ENCODE data around the gene ALDH1L2.
A peak's percentile ranks its signal among the peaks of the same experiment; 100 is the strongest.

ALDH1L2 gene

DNA sequence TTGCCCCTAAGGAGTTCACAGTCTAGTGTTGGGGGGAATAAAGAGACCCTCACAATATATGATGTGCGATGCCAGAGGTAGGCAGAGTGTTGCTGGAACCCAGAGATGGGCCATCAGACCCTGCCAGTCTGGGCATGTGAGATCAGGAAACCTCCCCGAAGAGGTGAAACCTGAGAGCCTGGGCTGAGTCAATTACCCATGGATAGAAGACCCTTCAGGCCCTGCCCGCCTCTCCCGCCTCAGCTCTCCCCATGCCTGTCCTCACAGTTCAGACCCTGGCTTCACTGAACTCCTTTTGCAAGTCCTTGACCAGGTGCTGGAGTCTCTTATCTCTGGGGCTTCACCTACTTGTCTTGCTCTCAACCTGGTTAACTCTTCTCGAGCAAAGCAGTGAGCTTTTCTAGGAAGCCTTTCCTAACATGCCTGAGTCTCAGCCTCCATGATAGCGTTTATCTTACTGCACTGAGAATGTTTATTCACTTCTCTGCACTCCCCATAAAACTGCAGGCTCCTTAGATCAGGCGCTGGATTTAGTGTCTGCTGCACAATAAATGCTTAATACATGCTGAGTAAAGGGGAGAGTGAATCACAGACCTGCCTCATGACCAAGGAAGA is 19.6 kb downstream of the ALDH1L2 start:
- TF ChIP-seq MAX (IDR thresholded peaks at IDR 0.05), result no peak
- TF ChIP-seq CEBPB (IDR thresholded peaks at IDR 0.05), result no peak
- TF ChIP-seq NFIC (IDR thresholded peaks at IDR 0.05), result no peak
- TF ChIP-seq TAF1 (IDR thresholded peaks at IDR 0.05; ENCODE audit: low read depth), result no peak
- no peak for TF ChIP-seq ZBTB7A (IDR thresholded peaks at IDR 0.05; ENCODE audit: low read depth)
- TF ChIP-seq TCF12 (IDR thresholded peaks at IDR 0.05; ENCODE audit: low read depth), result no peak
- TF ChIP-seq EP300 (IDR thresholded peaks at IDR 0.05; ENCODE audit: borderline replicate concordance), result no peak

DNA sequence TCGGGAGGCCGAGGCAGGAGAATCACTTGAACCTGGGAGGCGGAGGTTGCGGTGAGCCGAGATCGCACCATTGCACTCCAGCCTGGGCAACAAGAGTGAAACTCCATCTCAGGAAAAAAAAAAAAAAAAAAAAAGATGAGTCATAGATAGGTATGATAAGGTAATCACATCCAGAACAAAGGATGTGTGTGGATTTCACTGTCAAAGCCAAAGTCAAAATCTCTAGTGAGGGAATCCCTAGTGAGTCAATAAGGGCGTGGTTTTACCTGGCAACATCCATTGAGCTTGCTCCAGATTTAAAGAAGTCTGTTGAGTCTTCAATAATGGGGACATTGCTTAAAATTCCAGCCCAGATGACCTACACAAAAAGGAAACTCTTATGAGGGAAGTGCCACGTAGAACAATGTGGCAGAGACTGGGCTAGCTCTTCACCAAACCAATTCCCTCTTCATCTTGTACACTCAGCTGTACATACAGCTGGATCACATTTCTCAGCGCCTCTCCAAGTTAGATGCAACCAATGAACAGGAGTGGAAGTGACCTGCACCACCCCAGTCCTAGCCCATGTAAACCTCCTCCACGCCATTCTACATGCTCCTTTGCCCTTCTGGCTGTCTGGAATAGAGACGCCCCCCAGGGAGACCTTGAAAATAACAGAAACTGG is 23.4 kb downstream of the ALDH1L2 start:
- TF ChIP-seq MAX (IDR thresholded peaks at IDR 0.05) (no peak), NFIC (IDR thresholded peaks at IDR 0.05) (no peak), YY1 (IDR thresholded peaks at IDR 0.05; ENCODE audit: low read depth) (no peak), FOXM1 (IDR thresholded peaks at IDR 0.05; ENCODE audit: borderline replicate concordance, low read depth) (no peak), TEAD4 (IDR thresholded peaks at IDR 0.05) (no peak), TAF1 (IDR thresholded peaks at IDR 0.05; ENCODE audit: low read depth) (no peak), EP300 (IDR thresholded peaks at IDR 0.05; ENCODE audit: borderline replicate concordance) (no peak), REST (IDR thresholded peaks at IDR 0.05; ENCODE audit: low read depth) (no peak), ZBTB7A (IDR thresholded peaks at IDR 0.05; ENCODE audit: low read depth) (no peak), TCF12 (IDR thresholded peaks at IDR 0.05; ENCODE audit: low read depth) (no peak), EGR1 (IDR thresholded peaks at IDR 0.05) (no peak), CEBPB (IDR thresholded peaks at IDR 0.05) (no peak), CREB1 (IDR thresholded peaks at IDR 0.05; ENCODE audit: low read depth) (no peak), USF1 (IDR thresholded peaks at IDR 0.05) (no peak), RAD21 (IDR thresholded peaks at IDR 0.05; ENCODE audit: low read depth) (no peak)

DNA sequence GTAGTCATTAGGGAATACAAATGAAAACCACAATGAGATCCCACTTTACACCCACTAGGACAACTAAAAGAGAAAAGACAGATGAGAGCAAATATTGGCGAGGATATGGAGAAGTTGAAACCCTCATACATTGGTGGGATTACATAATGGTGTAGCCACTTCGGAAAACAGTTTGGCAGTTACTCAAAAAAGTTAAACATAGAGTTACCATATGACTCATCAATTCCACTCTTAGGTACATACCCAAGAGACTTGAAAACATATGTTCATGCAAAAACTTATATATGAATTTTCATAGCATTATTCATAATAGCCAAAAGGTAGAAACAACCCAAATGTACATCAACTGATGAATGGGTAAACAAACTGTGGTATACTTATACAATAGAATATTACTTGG is 27.1 kb downstream of the ALDH1L2 start:
- TF ChIP-seq TEAD4 (IDR thresholded peaks at IDR 0.05) (no peak), TAF1 (IDR thresholded peaks at IDR 0.05; ENCODE audit: low read depth) (no peak), USF1 (IDR thresholded peaks at IDR 0.05) (no peak), RAD21 (IDR thresholded peaks at IDR 0.05; ENCODE audit: low read depth) (no peak), CREB1 (IDR thresholded peaks at IDR 0.05; ENCODE audit: low read depth) (no peak), EP300 (IDR thresholded peaks at IDR 0.05; ENCODE audit: borderline replicate concordance) (no peak), YY1 (IDR thresholded peaks at IDR 0.05; ENCODE audit: low read depth) (no peak), REST (IDR thresholded peaks at IDR 0.05; ENCODE audit: low read depth) (no peak), NFIC (IDR thresholded peaks at IDR 0.05) (no peak), TCF12 (IDR thresholded peaks at IDR 0.05; ENCODE audit: low read depth) (no peak), EGR1 (IDR thresholded peaks at IDR 0.05) (no peak)

DNA sequence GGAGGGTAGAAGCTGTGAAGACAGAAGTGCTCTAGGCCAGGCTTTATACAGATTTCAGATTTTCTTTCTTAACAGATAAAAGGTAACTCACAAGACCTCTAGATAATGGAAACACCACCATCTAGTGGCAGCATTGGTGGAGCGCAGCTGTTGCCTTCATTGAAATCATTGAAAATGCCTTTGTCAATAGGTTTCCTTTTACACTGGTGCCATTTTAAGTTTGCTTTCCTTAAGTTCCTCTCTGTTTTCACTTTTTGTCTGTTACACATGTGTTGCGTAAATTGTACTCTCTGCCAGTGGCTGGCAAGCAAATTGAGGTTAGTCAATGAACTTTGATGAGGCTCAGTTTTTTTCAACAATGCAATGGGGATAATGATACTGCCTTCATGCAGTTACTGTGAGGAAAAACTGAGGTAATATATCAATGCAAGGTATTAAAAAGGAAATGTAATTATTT is 31.1 kb downstream of the ALDH1L2 start:
- TF ChIP-seq RAD21 (IDR thresholded peaks at IDR 0.05; ENCODE audit: low read depth) (peak; percentile 91), REST (IDR thresholded peaks at IDR 0.05; ENCODE audit: low read depth) (no peak), TAF1 (IDR thresholded peaks at IDR 0.05; ENCODE audit: low read depth) (no peak)
